Mesodermal cell (in vitro differentiated cells): Measurements from ENCODE around the gene ARHGAP6.

Source experiments
- H3K27ac ChIP-seq: 2 replicates; pipeline ENCODE4 v1.7.0; 2013; ENCODE audit warnings: mild to moderate bottlenecking, low read depth, low read length, moderate library complexity; ENCODE audit not compliant: severe bottlenecking
- H3K36me3 ChIP-seq: 2 replicates; pipeline ENCODE4 v1.7.1; 2013; ENCODE audit warnings: mild to moderate bottlenecking, low read length, moderate library complexity; ENCODE audit not compliant: control insufficient read depth, insufficient read depth
- H3K4me1 ChIP-seq: one replicate; pipeline ENCODE4 v1.7.1; 2013; ENCODE audit warnings: mild to moderate bottlenecking, low read length; ENCODE audit not compliant: insufficient read depth, control insufficient read depth, poor library complexity, severe bottlenecking
- H3K4me3 ChIP-seq: 2 replicates; pipeline ENCODE4 v1.7.0; 2013; ENCODE audit warnings: low read length, control low read depth, mild to moderate bottlenecking; ENCODE audit not compliant: insufficient read depth, poor library complexity, severe bottlenecking; ENCODE audit errors: extremely low read depth
- H3K9me3 ChIP-seq: 2 replicates; pipeline ENCODE4 v1.7.1; 2013; ENCODE audit warnings: mild to moderate bottlenecking, low read length, moderate library complexity; ENCODE audit not compliant: control insufficient read depth
- WGBS, 2 experiments: methylation state at CpG; one replicate each; pipeline ENCODE4 v1.1.5; 2013; ENCODE audit warnings: missing lambda C conversion rate in 2 of 2; ENCODE audit not compliant: insufficient coverage in 2 of 2; 5-methylcytosine and 5-hydroxymethylcytosine counted together

The ARHGAP6 gene

DNA sequence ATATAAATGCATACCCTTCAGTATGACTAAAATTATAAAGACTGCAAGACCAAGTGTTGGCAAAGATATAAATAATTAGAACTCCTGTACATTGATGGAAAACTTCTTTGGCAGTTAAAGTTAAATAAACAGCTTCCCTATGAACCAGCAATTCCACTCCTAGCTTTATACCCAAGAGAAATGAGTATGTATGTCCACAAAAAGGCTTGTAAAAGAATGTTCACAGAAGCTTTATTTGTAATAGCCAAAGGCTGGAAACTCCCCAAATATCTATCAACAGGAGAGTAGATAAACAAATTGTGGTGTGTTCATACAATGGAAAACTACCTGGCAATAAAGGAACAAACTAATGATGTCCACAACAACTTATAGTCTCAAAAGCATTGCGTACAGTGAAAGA, 187.7 kb downstream of the ARHGAP6 start:
- Histone ChIP-seq H3K4me1 (no peaks in the 10 kb centered on the region), H3K36me3 (no peaks in the 10 kb centered on the region), H3K9me3 (no peaks in the 10 kb centered on the region), H3K4me3 (no peak overlapping the region), H3K27ac (no peak overlapping the region)
- WGBS, 2 experiments: no CpG with 5 or more reads among the region's 1 CpG

DNA sequence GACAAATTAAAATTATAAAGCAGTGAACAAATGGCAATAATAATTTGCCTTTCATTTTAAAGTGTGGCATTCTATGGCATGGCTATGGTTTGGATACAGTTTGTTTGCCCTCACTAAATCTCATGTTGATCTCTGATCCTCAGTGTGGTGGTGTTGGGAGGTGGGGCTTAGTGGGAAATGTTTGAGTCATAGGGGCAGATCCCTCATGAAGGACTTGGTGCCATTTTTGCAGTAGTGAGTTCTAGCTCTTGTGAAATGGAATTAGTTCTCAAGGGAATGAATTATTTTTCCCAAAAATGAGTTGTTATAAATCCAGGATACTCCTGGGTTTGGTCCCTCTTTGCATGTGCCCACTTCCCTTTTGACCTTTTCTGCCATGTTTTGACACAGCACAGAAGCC, 191.1 kb downstream of the ARHGAP6 start:
- Histone ChIP-seq H3K36me3 (no peaks in the 10 kb centered on the region), H3K9me3 (no peaks in the 10 kb centered on the region), H3K4me1 (no peaks in the 10 kb centered on the region), H3K27ac (no peak overlapping the region), H3K4me3 (no peak overlapping the region)

DNA sequence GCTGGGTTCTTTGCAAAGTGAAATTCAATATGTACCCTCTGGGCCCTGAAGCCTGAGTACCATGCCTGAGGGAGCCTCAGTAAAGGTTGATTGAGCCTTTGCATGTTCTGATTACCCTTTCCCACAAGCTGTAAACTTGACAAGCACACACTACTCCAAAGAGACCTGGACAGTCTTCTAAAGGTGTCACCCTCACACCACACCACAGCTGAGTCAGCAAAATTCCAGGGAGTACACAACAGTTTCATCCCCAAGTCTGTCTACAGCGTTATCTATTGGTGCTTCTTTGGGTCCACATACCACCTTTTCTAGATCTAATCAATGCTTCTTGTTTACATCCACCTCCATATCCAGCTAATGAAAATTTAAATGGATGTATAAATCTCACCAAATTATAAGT, 191.7 kb downstream of the ARHGAP6 start:
- H3K4me3 ChIP-seq: no peak overlapping the region
- H3K9me3 ChIP-seq: no peaks in the 10 kb centered on the region
- no peaks in the 10 kb centered on the region for H3K36me3 ChIP-seq
- no peak overlapping the region for H3K27ac ChIP-seq
- H3K4me1 ChIP-seq: no peaks in the 10 kb centered on the region
- whole genome bisulfite sequencing, 2 experiments: no CpG with 5 or more reads among the region's 1 CpG

DNA sequence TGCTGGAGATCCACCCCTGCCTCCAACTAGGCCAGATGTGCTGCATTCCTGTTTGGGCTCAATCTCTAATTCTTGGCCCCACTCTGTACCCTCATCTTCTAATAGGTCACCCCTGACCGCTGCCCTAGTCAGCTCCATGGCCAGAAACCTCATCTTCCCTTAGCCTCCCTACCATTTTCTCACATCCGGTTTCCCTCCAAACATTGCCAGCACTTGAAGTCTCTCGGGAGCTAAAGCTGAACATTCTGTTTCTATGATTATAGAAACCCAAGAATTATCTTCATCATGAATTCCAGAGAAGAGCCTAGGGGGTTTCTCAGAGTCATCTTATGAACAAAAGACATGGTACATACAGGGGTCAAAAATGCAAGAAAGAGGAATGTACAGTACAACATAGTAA, 192.8 kb downstream of the ARHGAP6 start:
- Histone ChIP-seq H3K27ac (no peak overlapping the region), H3K4me3 (no peak overlapping the region), H3K36me3 (no peaks in the 10 kb centered on the region), H3K4me1 (no peaks in the 10 kb centered on the region), H3K9me3 (no peaks in the 10 kb centered on the region)
- WGBS, 2 experiments: 100% methylated on average over 1 of the region's 3 CpGs

DNA sequence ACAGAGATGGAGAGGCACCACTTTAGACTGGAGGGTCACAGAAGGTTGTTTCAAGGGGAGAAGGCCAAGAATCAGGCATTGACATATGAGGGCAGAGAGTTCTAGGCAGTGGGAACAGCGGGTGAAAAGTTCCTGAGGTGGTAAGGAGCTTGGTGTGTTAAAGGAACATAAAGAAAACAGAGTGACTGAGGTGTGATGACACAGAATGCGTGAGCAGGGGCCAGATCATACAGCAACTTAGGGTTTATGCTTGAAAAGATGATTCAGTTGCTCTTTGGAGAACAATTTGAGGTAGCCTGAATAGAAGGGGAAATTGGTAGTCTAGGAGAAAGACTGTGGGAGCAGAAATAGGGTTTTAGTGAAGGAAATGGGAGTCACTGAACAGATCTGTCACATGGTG, 193.3 kb downstream of the ARHGAP6 start:
- Histone ChIP-seq H3K4me3 (no peak overlapping the region), H3K36me3 (no peaks in the 10 kb centered on the region), H3K27ac (no peak overlapping the region), H3K4me1 (no peaks in the 10 kb centered on the region), H3K9me3 (no peaks in the 10 kb centered on the region)
- 97 to 100% methylated on average over 1 to 2 of the region's 2 CpGs for WGBS, 2 experiments

DNA sequence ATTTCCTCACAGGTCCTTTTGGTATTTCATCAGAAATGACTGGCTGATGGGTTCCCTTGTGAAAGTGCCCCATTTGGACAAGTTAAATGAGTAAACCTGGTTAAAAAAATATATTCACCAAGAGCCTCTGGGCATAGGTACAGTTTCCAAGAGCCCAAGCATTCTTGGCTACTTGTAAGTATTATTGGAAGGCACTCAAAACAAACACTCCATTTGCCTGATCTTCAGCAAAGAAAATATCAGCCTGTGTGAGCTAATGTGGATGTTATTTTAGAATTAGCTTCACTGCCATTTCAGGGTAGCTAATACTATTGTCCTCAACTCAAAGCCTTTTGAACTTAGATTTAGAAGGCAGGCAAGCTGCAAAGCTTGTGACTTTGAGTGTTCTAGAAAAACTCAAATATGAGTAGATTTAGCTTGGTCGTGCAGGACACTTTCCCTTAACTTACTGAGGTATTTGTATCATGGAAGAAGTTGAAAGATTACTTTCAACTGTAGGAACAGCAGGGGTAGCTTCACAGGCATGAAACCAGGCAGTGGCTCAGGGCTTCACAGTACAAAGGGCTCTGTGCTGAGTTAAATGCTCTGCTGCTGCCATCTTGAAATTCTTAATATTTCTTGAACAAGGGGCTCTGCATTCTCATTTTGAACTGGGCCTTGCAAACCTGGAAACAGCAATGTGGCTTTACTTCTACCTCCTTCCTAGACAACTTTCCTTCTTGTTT, 195.3 kb downstream of the ARHGAP6 start:
- 100% methylated on average over 1 of the region's 1 CpG; no CpG with 5 or more reads in 1 of the 2 experiments for WGBS, 2 experiments
- no peaks in the 10 kb centered on the region for H3K4me1 ChIP-seq
- no peak overlapping the region for H3K4me3 ChIP-seq
- H3K27ac ChIP-seq: no peak overlapping the region
- H3K9me3 ChIP-seq: no peaks in the 10 kb centered on the region
- no peaks in the 10 kb centered on the region for H3K36me3 ChIP-seq

DNA sequence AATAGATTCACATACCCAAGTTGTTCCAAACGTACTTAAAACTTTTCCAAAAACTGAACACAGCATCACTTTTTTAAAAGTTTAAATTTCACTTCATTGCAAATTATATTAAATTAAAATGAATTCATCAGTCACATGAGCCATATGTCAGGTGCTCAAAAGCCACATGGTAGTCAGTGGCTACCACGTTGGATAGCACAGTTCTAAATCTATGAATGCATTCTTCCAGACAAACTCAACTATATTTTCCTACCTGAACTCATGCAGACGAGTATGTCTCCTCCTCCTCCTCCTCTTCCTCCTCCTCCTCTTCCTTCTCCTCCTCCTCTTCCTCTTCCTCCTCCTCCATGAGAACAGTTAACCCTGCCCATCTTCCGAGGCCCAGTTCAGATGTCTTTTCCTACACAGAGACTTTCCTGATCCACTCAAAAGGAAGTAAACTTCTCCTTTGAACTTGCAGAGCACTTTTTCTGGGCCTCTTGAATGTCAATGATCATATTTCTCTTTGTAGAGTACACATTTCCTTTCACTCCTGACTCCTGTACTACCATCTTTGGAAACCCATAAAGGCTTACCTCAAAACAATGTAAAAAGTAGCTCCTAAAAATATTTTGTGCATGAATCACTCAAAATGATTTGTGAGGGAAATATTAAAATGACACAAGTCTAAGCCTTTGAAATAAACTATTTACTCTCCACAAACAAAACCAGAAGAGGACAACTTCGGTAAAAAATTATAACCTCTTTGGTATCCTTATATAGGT, 199.9 kb downstream of the ARHGAP6 start:
- H3K9me3 ChIP-seq: no peaks in the 10 kb centered on the region
- H3K36me3 ChIP-seq: no peaks in the 10 kb centered on the region
- 60 to 100% methylated on average over 1 to 2 of the region's 5 CpGs for whole genome bisulfite sequencing, 2 experiments

DNA sequence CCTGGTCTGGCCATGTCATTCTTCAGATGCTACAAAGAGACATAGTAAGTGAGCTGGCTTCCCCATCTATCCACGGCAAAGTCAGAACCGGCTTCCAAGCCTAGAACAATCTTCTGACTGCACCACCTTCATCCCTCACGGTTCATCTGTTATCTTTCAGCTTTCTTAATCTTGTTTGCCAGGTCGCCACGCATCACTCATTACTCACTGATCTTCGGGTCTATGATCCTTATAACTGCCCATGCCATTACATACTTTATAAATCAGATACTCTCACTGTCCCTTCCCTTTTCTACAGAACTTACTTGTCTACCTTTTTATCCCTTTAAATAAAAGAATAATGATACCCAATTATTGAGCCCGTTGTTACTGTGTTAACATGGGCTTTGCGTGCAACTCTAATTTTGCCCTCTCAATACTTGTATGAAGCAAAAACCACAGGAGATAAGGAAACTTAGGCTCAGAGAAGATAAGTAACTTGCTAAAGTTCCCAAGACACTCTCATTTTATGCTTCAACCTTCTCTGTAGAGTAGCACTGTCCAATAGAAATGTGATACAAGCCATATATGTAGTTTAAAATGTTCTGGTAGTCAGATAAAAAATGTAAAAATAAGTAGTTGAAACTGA, 200.8 kb downstream of the ARHGAP6 start:
- Histone ChIP-seq H3K27ac (no peak overlapping the region), H3K4me3 (no peak overlapping the region), H3K4me1 (no peaks in the 10 kb centered on the region), H3K9me3 (no peaks in the 10 kb centered on the region), H3K36me3 (no peaks in the 10 kb centered on the region)
- 87 to 97% methylated on average over 5 of the region's 8 CpGs for WGBS, 2 experiments

More for the DNA sequence above, 199.9 kb downstream of the ARHGAP6 start:
- Histone ChIP-seq H3K4me1 (no peaks in the 10 kb centered on the region), H3K27ac (no peak overlapping the region), H3K4me3 (no peak overlapping the region)

DNA sequence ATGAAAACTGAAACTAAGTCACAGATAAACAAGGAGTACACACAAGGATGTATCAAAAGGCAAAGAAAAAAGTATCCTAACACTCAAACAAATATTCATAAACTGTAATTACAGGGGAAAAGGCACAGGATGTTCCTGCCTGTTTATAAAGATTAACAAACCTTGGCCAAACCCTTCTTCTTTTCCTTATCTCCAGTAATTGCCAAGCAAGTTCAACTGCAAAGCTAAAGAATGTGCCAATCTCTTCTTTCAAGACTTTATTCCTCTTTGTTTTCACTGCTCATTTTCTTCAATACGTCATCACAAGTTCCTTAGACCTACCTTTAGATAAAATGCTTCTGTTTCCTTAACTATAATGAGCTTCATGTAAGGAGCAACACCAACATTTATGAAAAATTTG, 201.3 kb downstream of the ARHGAP6 start:
- WGBS, 2 experiments: 100% methylated on average over 1 of the region's 1 CpG; no CpG with 5 or more reads in 1 of the 2 experiments
- Histone ChIP-seq H3K36me3 (no peaks in the 10 kb centered on the region), H3K4me3 (no peak overlapping the region), H3K27ac (no peak overlapping the region), H3K9me3 (no peaks in the 10 kb centered on the region), H3K4me1 (no peaks in the 10 kb centered on the region)

DNA sequence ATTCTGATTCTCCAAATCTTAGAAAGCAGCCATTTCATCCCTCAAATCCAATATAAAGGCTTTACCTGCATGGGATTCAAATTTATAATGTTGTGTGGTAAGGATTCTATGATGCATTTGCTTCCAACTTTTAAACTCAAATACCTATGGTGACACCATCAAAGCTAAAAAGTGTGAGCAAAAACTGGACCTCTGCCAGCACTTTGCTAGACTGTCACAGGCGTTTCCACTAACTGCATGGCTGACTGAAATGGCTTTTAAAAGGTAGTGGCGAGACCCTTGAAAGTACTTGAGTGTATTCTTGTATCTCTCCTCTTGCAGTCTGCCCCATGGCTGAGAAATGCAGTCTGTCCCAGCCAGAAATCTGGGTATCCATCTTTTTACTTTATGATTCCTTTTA, 203.1 kb downstream of the ARHGAP6 start:
- Histone ChIP-seq H3K36me3 (no peaks in the 10 kb centered on the region), H3K4me1 (no peaks in the 10 kb centered on the region), H3K27ac (no peak overlapping the region), H3K4me3 (no peak overlapping the region), H3K9me3 (no peaks in the 10 kb centered on the region)
- 100% methylated on average over 1 of the region's 2 CpGs; no CpG with 5 or more reads in 1 of the 2 experiments for WGBS, 2 experiments

DNA sequence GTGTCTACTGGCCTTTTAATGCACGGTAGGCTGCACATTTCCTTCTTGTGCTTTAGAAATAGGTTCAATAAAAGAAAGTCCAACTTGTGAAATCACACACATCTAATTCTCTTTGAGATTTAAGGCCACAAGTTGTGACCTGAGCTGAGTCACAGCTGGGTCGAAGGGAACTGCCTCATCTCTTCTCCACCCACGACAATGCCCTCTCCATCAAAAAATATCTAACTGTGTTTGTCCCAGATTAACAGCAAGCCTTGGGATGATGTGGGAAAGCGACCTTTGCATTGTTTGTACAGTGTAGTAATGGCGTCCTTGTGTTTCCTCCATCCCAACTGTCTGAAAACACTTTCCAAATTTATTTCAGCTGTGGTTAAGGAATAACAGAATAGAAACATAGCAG, 203.6 kb downstream of the ARHGAP6 start:
- Histone ChIP-seq H3K27ac (no peak overlapping the region), H3K4me3 (no peak overlapping the region), H3K4me1 (no peaks in the 10 kb centered on the region), H3K9me3 (no peaks in the 10 kb centered on the region), H3K36me3 (no peaks in the 10 kb centered on the region)
- no CpG with 5 or more reads among the region's 5 CpGs for WGBS, 2 experiments
